ENCODE results near the gene LDHAL6A. TPM values are rescaled to one million over a fixed set of nuclear protein-coding genes. Genes with fewer than 3 reads are reported as not detected.

Gene LDHAL6A
- total and polyA plus RNA-seq, 2 donors (not counting 3 experiments of a cell fraction or from before 2014, with no cell fraction given), result not detected

GRCh38 chr11:18523084-18523483 is 67.4 kb downstream of the LDHAL6A start:
- no peak overlapping the region for H3K9ac ChIP-seq (replicated peaks; ENCODE audit: extremely low read depth, insufficient read depth, low read length)
- TF ChIP-seq MAX (IDR thresholded peaks at IDR 0.05; ENCODE audit: insufficient read depth, insufficient read length) (no peak), MYC (IDR thresholded peaks at IDR 0.05; ENCODE audit: low read depth, low read length) (no peak), GATA2 (IDR thresholded peaks at IDR 0.05; ENCODE audit: insufficient read depth, insufficient read length, low read depth, low read length) (no peak)
- no peak for DNase-seq (ENCODE audit: low read depth, low spot score)
- no peak overlapping the region for H3K27ac ChIP-seq (ENCODE audit: insufficient read depth, low read depth, low read length)
- POLR2A ChIA-PET, result no interaction called here
- no peak for FAIRE-seq
- H3K79me2 ChIP-seq (ENCODE audit: control insufficient read depth, insufficient read depth, low read length), result peaks cover 27% of the 10 kb centered on the region
- dilution Hi-C loops (cut with MboI; ENCODE audit: extremely low pct_ligation_motif_present, low sequenced_read_pairs) (no loop called here), intact Hi-C loops (cut with micrococcal nuclease) (loop anchor here (10.0 kb wide), 1 partner anchor 278 kb away; the partner anchor contains the start of gene SAA2)
- H3K4me2 ChIP-seq (ENCODE audit: insufficient read depth, low read length), result no peak overlapping the region
- H3K4me1 ChIP-seq (ENCODE audit: control insufficient read depth, extremely low read depth, insufficient read depth, low read length), result peaks cover 15% of the 10 kb centered on the region
- no peaks in the 10 kb centered on the region for H4K20me1 ChIP-seq (replicated peaks; ENCODE audit: control insufficient read depth, extremely low read depth, insufficient read depth, low read length)
- H3K27me3 ChIP-seq (ENCODE audit: control insufficient read depth in 2 of 2, insufficient read depth in 2 of 2, low read length in 2 of 2), result no peaks in the 10 kb centered on the region
- H3K9me3 ChIP-seq (replicated peaks; ENCODE audit: control insufficient read depth, insufficient read depth, low read length), result no peaks in the 10 kb centered on the region
- no peak overlapping the region for H2AFZ ChIP-seq (ENCODE audit: low read depth, low read length)
- H3K4me3 ChIP-seq (replicated peaks in 1 of 3; ENCODE audit: insufficient read depth in 1 of 3, low read depth in 1 of 3, low read length in 3 of 3), result no peak overlapping the region
- BruUV-seq (replicated peaks), result no TSS peak
- H3K36me3 ChIP-seq (ENCODE audit: control insufficient read depth in 2 of 2, extremely low read depth in 1 of 2, insufficient read depth in 2 of 2, low read length in 2 of 2), result no peaks in the 10 kb centered on the region
- CTCF ChIA-PET, result no interaction called here
- no peaks in the 10 kb centered on the region for H3K9me1 ChIP-seq (replicated peaks; ENCODE audit: control insufficient read depth, extremely low read depth, insufficient read depth, low read length)

- no peaks in the 10 kb centered on the region for H3K9me3 ChIP-seq (replicated peaks; ENCODE audit: control insufficient read depth, insufficient read depth, low read length)
- no peaks in the 10 kb centered on the region for H4K20me1 ChIP-seq (replicated peaks; ENCODE audit: control insufficient read depth, extremely low read depth, insufficient read depth, low read length)
- BruUV-seq (replicated peaks), result TSS peak; percentile 0
- H3K27ac ChIP-seq (ENCODE audit: insufficient read depth, low read depth, low read length), result no peak overlapping the region
- CTCF ChIA-PET, result interaction anchor here (0.6 to 0.8 kb wide), 2 partner anchors 10 to 127 kb away, joined by 3 read pairs; no protein-coding TSS in a partner anchor
- no peak overlapping the region for H2AFZ ChIP-seq (ENCODE audit: low read depth, low read length)
- H3K9ac ChIP-seq (replicated peaks; ENCODE audit: extremely low read depth, insufficient read depth, low read length), result no peak overlapping the region
- no peak overlapping the region for H3K4me2 ChIP-seq (ENCODE audit: insufficient read depth, low read length)
- DNase-seq (ENCODE audit: low read depth, low spot score), result no peak
- no peak overlapping the region for H3K4me3 ChIP-seq (replicated peaks in 1 of 3; ENCODE audit: insufficient read depth in 1 of 3, low read depth in 1 of 3, low read length in 3 of 3)
- H3K9me1 ChIP-seq (replicated peaks; ENCODE audit: control insufficient read depth, extremely low read depth, insufficient read depth, low read length), result no peaks in the 10 kb centered on the region
- no peak for FAIRE-seq
- TF ChIP-seq EZH2 (IDR thresholded peaks at IDR 0.05; ENCODE audit: borderline replicate concordance, low read depth, low read length, severe bottlenecking) (no peak), MAX (IDR thresholded peaks at IDR 0.05; ENCODE audit: insufficient read depth, insufficient read length) (no peak)
- H3K4me1 ChIP-seq (ENCODE audit: control insufficient read depth, extremely low read depth, insufficient read depth, low read length), result peaks cover 15% of the 10 kb centered on the region
- intact Hi-C loops (cut with micrococcal nuclease), result loop anchor here (10.0 kb wide), 1 partner anchor 279 kb away; the partner anchor contains the start of gene SAA2
- dilution Hi-C loops (cut with MboI; ENCODE audit: extremely low pct_ligation_motif_present, low sequenced_read_pairs), result no loop called here
- peaks cover 27% of the 10 kb centered on the region for H3K79me2 ChIP-seq (ENCODE audit: control insufficient read depth, insufficient read depth, low read length)
- H3K36me3 ChIP-seq (ENCODE audit: control insufficient read depth in 2 of 2, extremely low read depth in 1 of 2, insufficient read depth in 2 of 2, low read length in 2 of 2), result no peaks in the 10 kb centered on the region
- no peaks in the 10 kb centered on the region for H3K27me3 ChIP-seq (ENCODE audit: control insufficient read depth in 2 of 2, insufficient read depth in 2 of 2, low read length in 2 of 2)
- POLR2A ChIA-PET, result no interaction called here
These were observed 68.6 kb downstream of the LDHAL6A start for GRCh38 chr11:18524248-18524647.
